IPS-18a (cell line): ENCODE data around the gene IL12RB2.

Source experiments
- H3K27ac ChIP-seq: one replicate; pipeline ENCODE4 v1.5.1; 2013; ENCODE audit warnings: low read length
- H3K27me3 ChIP-seq: one replicate; pipeline ENCODE4 v1.6.1; 2013; ENCODE audit warnings: mild to moderate bottlenecking, low read length; ENCODE audit not compliant: control insufficient read depth, insufficient read depth
- H3K36me3 ChIP-seq: one replicate; pipeline ENCODE4 v1.6.1; 2013; ENCODE audit warnings: low read depth, low read length; ENCODE audit not compliant: control insufficient read depth
- H3K4me1 ChIP-seq: one replicate; pipeline ENCODE4 v1.6.1; 2013; ENCODE audit warnings: low read depth, low read length; ENCODE audit not compliant: control insufficient read depth
- H3K4me3 ChIP-seq: one replicate; pipeline ENCODE4 v1.5.1; 2013; ENCODE audit warnings: low read length
- H3K9ac ChIP-seq: one replicate; pipeline ENCODE4 v1.6.1; 2013; ENCODE audit warnings: mild to moderate bottlenecking, low read length, moderate library complexity
- H3K9me3 ChIP-seq: one replicate; pipeline ENCODE4 v1.6.1; 2013; ENCODE audit warnings: low read depth, low read length; ENCODE audit not compliant: control insufficient read depth

IL12RB2 gene

GRCh38 chr1:67355745-67356424, 48.2 kb downstream of the IL12RB2 start:
- no peak overlapping the region for H3K4me3 ChIP-seq
- H3K9me3 ChIP-seq = no peaks in the 10 kb centered on the region
- no peaks in the 10 kb centered on the region for H3K36me3 ChIP-seq
- no peaks in the 10 kb centered on the region for H3K27me3 ChIP-seq
- no peaks in the 10 kb centered on the region for H3K4me1 ChIP-seq
- H3K9ac ChIP-seq = no peak overlapping the region
- H3K27ac ChIP-seq = no peak overlapping the region

- H3K4me3 ChIP-seq = no peak overlapping the region
- no peaks in the 10 kb centered on the region for H3K9me3 ChIP-seq
- H3K36me3 ChIP-seq = no peaks in the 10 kb centered on the region
- H3K27ac ChIP-seq = no peak overlapping the region
- H3K4me1 ChIP-seq = no peaks in the 10 kb centered on the region
- H3K27me3 ChIP-seq = no peaks in the 10 kb centered on the region
- no peak overlapping the region for H3K9ac ChIP-seq
Observed at GRCh38 chr1:67359592-67359991, 51.9 kb downstream of the IL12RB2 start.

GRCh38 chr1:67361641-67362040, 54.0 kb downstream of the IL12RB2 start:
- Histone ChIP-seq H3K27ac (no peak overlapping the region), H3K9ac (no peak overlapping the region), H3K36me3 (no peaks in the 10 kb centered on the region), H3K27me3 (no peaks in the 10 kb centered on the region), H3K9me3 (no peaks in the 10 kb centered on the region), H3K4me3 (no peak overlapping the region), H3K4me1 (no peaks in the 10 kb centered on the region)

GRCh38 chr1:67367370-67368045, 59.8 kb downstream of the IL12RB2 start:
- Histone ChIP-seq H3K36me3 (no peaks in the 10 kb centered on the region), H3K9ac (no peak overlapping the region), H3K4me3 (no peak overlapping the region), H3K4me1 (no peaks in the 10 kb centered on the region), H3K27me3 (no peaks in the 10 kb centered on the region), H3K27ac (no peak overlapping the region), H3K9me3 (no peaks in the 10 kb centered on the region)

GRCh38 chr1:67368046-67368514, 60.4 kb downstream of the IL12RB2 start:
- Histone ChIP-seq H3K4me1 (no peaks in the 10 kb centered on the region), H3K36me3 (no peaks in the 10 kb centered on the region)

GRCh38 chr1:67371043-67371442, 63.4 kb downstream of the IL12RB2 start:
- H3K4me3 ChIP-seq = no peak overlapping the region
- H3K27me3 ChIP-seq = no peaks in the 10 kb centered on the region
- no peak overlapping the region for H3K9ac ChIP-seq
- H3K27ac ChIP-seq = no peak overlapping the region
- H3K36me3 ChIP-seq = no peaks in the 10 kb centered on the region
- no peaks in the 10 kb centered on the region for H3K4me1 ChIP-seq
- H3K9me3 ChIP-seq = no peaks in the 10 kb centered on the region

More at GRCh38 chr1:67368046-67368514, 60.4 kb downstream of the IL12RB2 start:
- H3K9me3 ChIP-seq = no peaks in the 10 kb centered on the region
- H3K27ac ChIP-seq = no peak overlapping the region
- no peaks in the 10 kb centered on the region for H3K27me3 ChIP-seq
- H3K4me3 ChIP-seq = no peak overlapping the region
- H3K9ac ChIP-seq = no peak overlapping the region

GRCh38 chr1:67371681-67372080, 64.0 kb downstream of the IL12RB2 start:
- Histone ChIP-seq H3K4me1 (no peaks in the 10 kb centered on the region), H3K9ac (no peak overlapping the region), H3K27me3 (no peaks in the 10 kb centered on the region), H3K9me3 (no peaks in the 10 kb centered on the region), H3K4me3 (no peak overlapping the region), H3K27ac (no peak overlapping the region), H3K36me3 (no peaks in the 10 kb centered on the region)

GRCh38 chr1:67372136-67372535, 64.5 kb downstream of the IL12RB2 start:
- Histone ChIP-seq H3K4me1 (no peaks in the 10 kb centered on the region), H3K27me3 (no peaks in the 10 kb centered on the region), H3K9me3 (no peaks in the 10 kb centered on the region), H3K4me3 (no peak overlapping the region), H3K9ac (no peak overlapping the region), H3K36me3 (no peaks in the 10 kb centered on the region), H3K27ac (no peak overlapping the region)

GRCh38 chr1:67372898-67373297, 65.2 kb downstream of the IL12RB2 start:
- H3K4me1 ChIP-seq = no peaks in the 10 kb centered on the region
- no peaks in the 10 kb centered on the region for H3K27me3 ChIP-seq
- H3K9ac ChIP-seq = no peak overlapping the region
- no peaks in the 10 kb centered on the region for H3K36me3 ChIP-seq
- no peak overlapping the region for H3K27ac ChIP-seq
- no peaks in the 10 kb centered on the region for H3K9me3 ChIP-seq
- no peak overlapping the region for H3K4me3 ChIP-seq

GRCh38 chr1:67376381-67376780, 68.7 kb downstream of the IL12RB2 start:
- H3K27me3 ChIP-seq = no peaks in the 10 kb centered on the region
- H3K9me3 ChIP-seq = no peaks in the 10 kb centered on the region
- no peak overlapping the region for H3K4me3 ChIP-seq
- H3K4me1 ChIP-seq = no peaks in the 10 kb centered on the region
- no peak overlapping the region for H3K27ac ChIP-seq
- H3K36me3 ChIP-seq = no peaks in the 10 kb centered on the region
- H3K9ac ChIP-seq = no peak overlapping the region

- no peaks in the 10 kb centered on the region for H3K36me3 ChIP-seq
- no peak overlapping the region for H3K9ac ChIP-seq
- H3K27me3 ChIP-seq = no peaks in the 10 kb centered on the region
- H3K9me3 ChIP-seq = no peaks in the 10 kb centered on the region
- H3K4me1 ChIP-seq = no peaks in the 10 kb centered on the region
- H3K4me3 ChIP-seq = no peak overlapping the region
- no peak overlapping the region for H3K27ac ChIP-seq
Observed at GRCh38 chr1:67377253-67377652, 69.6 kb downstream of the IL12RB2 start.

GRCh38 chr1:67381154-67381553, 73.5 kb downstream of the IL12RB2 start:
- no peak overlapping the region for H3K9ac ChIP-seq
- H3K9me3 ChIP-seq = peaks cover 7% of the 10 kb centered on the region
- no peaks in the 10 kb centered on the region for H3K27me3 ChIP-seq
- no peak overlapping the region for H3K27ac ChIP-seq
- no peaks in the 10 kb centered on the region for H3K4me1 ChIP-seq
- no peak overlapping the region for H3K4me3 ChIP-seq
- H3K36me3 ChIP-seq = no peaks in the 10 kb centered on the region
